OCI-LY7 (cell line): ENCODE results near the gene TTC14. TPM values are rescaled to one million over a fixed set of nuclear protein-coding genes. Genes with fewer than 3 reads are reported as not detected.

Experiments used
- BruUV-seq: library from RNA; stranded (reverse); fragments of 400-500 nt; replicated peaks from 2 replicates; lab custom pipeline; 2021; lab: Mats Ljungman, UMichigan
- CTCF ChIA-PET: fragments of 300-600 bp; sonication (Branson Sonifier 250); formaldehyde crosslinking; loops from one replicate; lab custom pipeline; 2022; ENCODE audit warnings: antibody characterized with exemption; ENCODE audit not compliant: unreplicated experiment; lab: Charles Lee
- POLR2A ChIA-PET: fragments of 300-600 bp; sonication (Branson Sonifier 250); formaldehyde crosslinking; loops from one replicate; lab custom pipeline; 2022; ENCODE audit warnings: antibody characterized with exemption; lab: Charles Lee
- DNase-seq: peaks from one replicate; pipeline ENCODE4 v3.0.0-alpha.2; 2015; ENCODE audit warnings: low spot score
- H2AFZ ChIP-seq: fragments of 200-600 bp; sonication (generic), shearing (Covaris generic); 2 replicates; pipeline ENCODE4 v1.6.1; 2014; ENCODE audit warnings: mild to moderate bottlenecking, antibody characterized with exemption, low read length, moderate library complexity
- H3K27ac ChIP-seq: fragments of 200-600 bp; sonication (generic); 2 replicates; pipeline ENCODE4 v1.5.1; 2014; ENCODE audit warnings: mixed run types, low read depth, mild to moderate bottlenecking, moderate library complexity, low read length, inconsistent platforms; ENCODE audit not compliant: poor library complexity, severe bottlenecking
- H3K36me3 ChIP-seq: fragments of 200-600 bp; sonication (generic); 2 replicates; pipeline ENCODE4 v1.6.1; 2014; ENCODE audit warnings: mild to moderate bottlenecking, antibody characterized with exemption, low read length, moderate library complexity, mixed read lengths; ENCODE audit not compliant: insufficient read depth
- H3K4me1 ChIP-seq: fragments of 200-600 bp; sonication (generic); 2 replicates; pipeline ENCODE4 v1.5.1; 2014; ENCODE audit warnings: mild to moderate bottlenecking, low read length; ENCODE audit not compliant: insufficient read depth, poor library complexity, severe bottlenecking
- H3K4me2 ChIP-seq: fragments of 200-600 bp; sonication (generic); 2 replicates; pipeline ENCODE4 v1.6.1; 2014; ENCODE audit warnings: mild to moderate bottlenecking, low read length
- H3K4me3 ChIP-seq: fragments of 200-600 bp; sonication (generic); 2 replicates; pipeline ENCODE4 v1.5.1; 2014; ENCODE audit warnings: mild to moderate bottlenecking, low read depth, low read length; ENCODE audit not compliant: poor library complexity, severe bottlenecking
- H3K79me2 ChIP-seq: fragments of 200-600 bp; sonication (generic); 2 replicates; pipeline ENCODE4 v1.6.1; 2016; ENCODE audit warnings: low read depth, mild to moderate bottlenecking, low read length, moderate library complexity, mixed read lengths; ENCODE audit not compliant: insufficient read depth
- H3K9me2 ChIP-seq: fragments of 200-600 bp; sonication (generic); 2 replicates; pipeline ENCODE4 v1.6.1; 2016; ENCODE audit warnings: mild to moderate bottlenecking, low read length, mixed read lengths; ENCODE audit not compliant: insufficient read depth
- H3K9me3 ChIP-seq: fragments of 200-600 bp; sonication (generic); 2 replicates; pipeline ENCODE4 v1.6.1; 2014; ENCODE audit warnings: mild to moderate bottlenecking, mixed run types, low read length, mixed read lengths
- H4K20me1 ChIP-seq: fragments of 200-600 bp; sonication (generic); 2 replicates; pipeline ENCODE4 v1.6.1; 2014; ENCODE audit warnings: mild to moderate bottlenecking, antibody characterized with exemption, low read length, moderate library complexity, mixed read lengths; ENCODE audit not compliant: insufficient read depth
- EZH2phosphoT487 ChIP-seq: fragments of 200-600 bp; sonication (generic); IDR thresholded peaks from 2 replicates; pipeline ENCODE4 v1.6.1; 2018; ENCODE audit warnings: low read depth, borderline replicate concordance, mild to moderate bottlenecking, mixed run types, antibody characterized with exemption, low read length, moderate library complexity, mixed read lengths
- intact Hi-C: fragments of 100-400 bp; cut with micrococcal nuclease; formaldehyde crosslinking; loops from one replicate; pipeline ENCODE4 v1.10.0; 2022; ENCODE audit not compliant: unreplicated experiment
- total RNA-seq, 2 experiments: library from RNA; depleted of rRNA in 1 of 2; stranded (reverse); fragments of >200 nt in 1 of 2; shearing (Covaris generic) in 1 of 2; gene quantifications; 2 replicates each; pipeline ENCODE4 v1.2.3, GENCODE V29; 2014 to 2022
- TF ChIP-seq, protein P1 (sequence below): fragments of 200-600 bp; sonication (generic); conservative IDR thresholded peaks from 2 replicates; pipeline ENCODE4 v1.5.1; 2014; ENCODE audit warnings: mild to moderate bottlenecking, antibody characterized with exemption, low read length, moderate library complexity, mixed read lengths

The TTC14 gene
- total RNA-seq, 2 experiments from 2014 or later: 52.4 to 72.9 TPM

DNA sequence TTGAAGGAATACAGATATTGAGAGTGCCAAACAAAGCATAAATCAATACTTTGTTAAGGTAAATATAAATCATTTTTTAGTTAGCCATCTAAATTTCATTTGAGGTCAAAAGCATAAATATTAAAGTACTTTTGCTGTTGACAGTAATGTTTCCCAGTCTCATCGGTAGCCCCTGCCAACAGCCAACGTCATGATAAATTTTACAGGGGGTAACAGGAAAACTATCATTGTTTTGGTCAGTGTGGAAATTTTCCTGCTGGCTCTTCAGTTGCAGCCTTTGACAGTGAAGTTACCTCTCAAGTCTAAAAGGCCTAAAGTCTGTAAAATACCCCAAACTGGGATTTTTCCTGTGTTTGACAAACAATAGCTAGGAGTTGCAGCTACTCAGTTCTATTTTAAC lies 37.3 kb upstream of the TTC14 start:
- H3K36me3 ChIP-seq: no peaks in the 10 kb centered on the region
- H3K79me2 ChIP-seq: no peaks in the 10 kb centered on the region
- ChIA-PET POLR2A (no interaction called here), CTCF (no interaction called here)
- no peak overlapping the region for H3K4me2 ChIP-seq
- no TSS peak for BruUV-seq
- no peak overlapping the region for H3K4me3 ChIP-seq
- no peak overlapping the region for H2AFZ ChIP-seq
- no peak overlapping the region for H3K27ac ChIP-seq
- intact Hi-C loops: no loop called here
- TF ChIP-seq EZH2phosphoT487: no peak
- TF ChIP-seq, protein P1, sequence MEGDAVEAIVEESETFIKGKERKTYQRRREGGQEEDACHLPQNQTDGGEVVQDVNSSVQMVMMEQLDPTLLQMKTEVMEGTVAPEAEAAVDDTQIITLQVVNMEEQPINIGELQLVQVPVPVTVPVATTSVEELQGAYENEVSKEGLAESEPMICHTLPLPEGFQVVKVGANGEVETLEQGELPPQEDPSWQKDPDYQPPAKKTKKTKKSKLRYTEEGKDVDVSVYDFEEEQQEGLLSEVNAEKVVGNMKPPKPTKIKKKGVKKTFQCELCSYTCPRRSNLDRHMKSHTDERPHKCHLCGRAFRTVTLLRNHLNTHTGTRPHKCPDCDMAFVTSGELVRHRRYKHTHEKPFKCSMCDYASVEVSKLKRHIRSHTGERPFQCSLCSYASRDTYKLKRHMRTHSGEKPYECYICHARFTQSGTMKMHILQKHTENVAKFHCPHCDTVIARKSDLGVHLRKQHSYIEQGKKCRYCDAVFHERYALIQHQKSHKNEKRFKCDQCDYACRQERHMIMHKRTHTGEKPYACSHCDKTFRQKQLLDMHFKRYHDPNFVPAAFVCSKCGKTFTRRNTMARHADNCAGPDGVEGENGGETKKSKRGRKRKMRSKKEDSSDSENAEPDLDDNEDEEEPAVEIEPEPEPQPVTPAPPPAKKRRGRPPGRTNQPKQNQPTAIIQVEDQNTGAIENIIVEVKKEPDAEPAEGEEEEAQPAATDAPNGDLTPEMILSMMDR: no peak
- no peak for DNase-seq
- no peaks in the 10 kb centered on the region for H3K9me3 ChIP-seq
- H3K9me2 ChIP-seq: no peaks in the 10 kb centered on the region
- H4K20me1 ChIP-seq: no peaks in the 10 kb centered on the region
- H3K4me1 ChIP-seq: no peaks in the 10 kb centered on the region

- intact Hi-C loops: no loop called here
- Histone ChIP-seq H2AFZ (0 out of 2 replicates have a peak overlapping the region, but pooled peaks have one; percentile 27), H3K9me3 (no peaks in the 10 kb centered on the region), H3K4me2 (peak overlapping the region; percentile 28; the same call in 1 of the 2 replicates), H4K20me1 (no peaks in the 10 kb centered on the region), H3K27ac (no peak overlapping the region), H3K4me1 (peaks cover 8% of the 10 kb centered on the region), H3K9me2 (no peaks in the 10 kb centered on the region), H3K36me3 (no peaks in the 10 kb centered on the region), H3K79me2 (no peaks in the 10 kb centered on the region), H3K4me3 (no peak overlapping the region)
- POLR2A ChIA-PET: interaction anchor here (0.6 kb wide), 1 partner anchor 15 kb away, joined by 3 read pairs; no protein-coding TSS in a partner anchor
- TF ChIP-seq EZH2phosphoT487: no peak
- TF ChIP-seq, protein P1: no peak
- CTCF ChIA-PET: no interaction called here
- no peak for DNase-seq
- no TSS peak for BruUV-seq
Measured at GRCh38 chr3:180570238-180570637, 31.7 kb upstream of the TTC14 start.

- no peak overlapping the region for H3K4me3 ChIP-seq
- no TSS peak for BruUV-seq
- intact Hi-C loops: no loop called here
- ChIA-PET CTCF (no interaction called here), POLR2A (interaction anchor here (0.6 to 1.4 kb wide), 2 partner anchors 9 to 851 kb away, joined by 3 to 4 read pairs; no protein-coding TSS in a partner anchor)
- peaks cover 8% of the 10 kb centered on the region for H3K4me1 ChIP-seq
- no peaks in the 10 kb centered on the region for H3K9me3 ChIP-seq
- peak overlapping the region; percentile 30 for H3K4me2 ChIP-seq
- no peaks in the 10 kb centered on the region for H3K79me2 ChIP-seq
- no peak overlapping the region for H3K27ac ChIP-seq
- peak overlapping the region; percentile 15; the same call in 1 of the 2 replicates for H2AFZ ChIP-seq
- H3K36me3 ChIP-seq: no peaks in the 10 kb centered on the region
- no peaks in the 10 kb centered on the region for H3K9me2 ChIP-seq
- DNase-seq: peak; percentile 15
- no peaks in the 10 kb centered on the region for H4K20me1 ChIP-seq
- TF ChIP-seq EZH2phosphoT487: no peak
- TF ChIP-seq, protein P1: no peak
Measured at GRCh38 chr3:180571831-180572598, 29.9 kb upstream of the TTC14 start.
